ENCODE results near the gene ATP11A. TPM values are rescaled to one million over a fixed set of nuclear protein-coding genes. Genes with fewer than 3 reads are reported as not detected.

ATP11A gene
- total RNA-seq, 3 donors from 2014 or later, result 22.1 to 27.2 (median 26.8) TPM

DNA sequence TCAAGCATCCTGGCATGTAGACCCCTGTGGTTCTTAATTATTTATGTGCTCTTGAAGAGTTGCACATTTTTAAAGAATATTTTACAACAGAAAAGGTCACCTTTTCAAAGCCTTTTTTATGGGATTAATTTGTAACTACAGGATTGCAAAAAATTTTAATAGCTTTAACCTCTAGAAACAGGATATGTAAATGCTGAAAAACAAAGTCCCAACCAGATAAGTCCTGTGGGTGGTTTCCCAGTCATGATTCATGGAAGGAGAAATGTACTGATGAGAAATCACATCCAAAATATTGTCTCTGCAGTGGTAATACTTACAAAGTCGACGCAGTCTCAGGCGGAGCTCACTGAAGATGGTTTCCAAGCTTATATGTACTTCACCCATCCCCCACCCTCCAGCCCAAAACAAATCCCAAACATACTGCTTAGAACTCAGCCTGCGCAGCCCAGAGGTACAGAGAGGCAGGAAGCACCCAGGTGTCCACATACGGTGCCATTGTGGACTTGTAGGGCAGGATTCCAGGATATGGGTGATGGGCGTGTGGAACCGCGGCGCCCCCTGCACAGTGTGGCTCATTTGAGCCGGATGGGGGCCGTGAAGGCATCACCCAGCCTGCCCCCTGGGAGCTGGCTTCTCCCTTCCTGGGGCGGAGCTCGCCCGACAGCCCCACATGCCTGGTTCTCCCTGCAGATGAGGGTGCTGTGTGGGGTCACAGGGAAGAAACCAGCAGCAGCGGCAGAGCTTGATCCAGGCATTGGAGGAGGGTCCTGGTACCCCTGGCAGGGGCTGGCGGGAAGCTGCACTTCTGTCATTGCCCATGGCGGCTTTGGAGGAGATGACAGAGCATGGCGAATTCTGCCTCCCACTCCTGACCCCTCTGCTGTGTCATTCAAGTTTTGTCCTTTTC lies 101.2 kb downstream of the ATP11A start:
- Histone ChIP-seq H3K9me3 (no peaks in the 10 kb centered on the region), H3K36me3 (no peaks in the 10 kb centered on the region), H3K27ac (no peak overlapping the region), H3K27me3 (no peaks in the 10 kb centered on the region), H3K4me1 (no peaks in the 10 kb centered on the region), H3K4me3 (no peak overlapping the region)
- DNase-seq (ENCODE audit: low spot score in 2 of 2), result no peak
- intact Hi-C loops (cut with DNase I; ENCODE audit: low total_unique reads), result no loop called here
- no peak for TF ChIP-seq POLR2AphosphoS5 (IDR thresholded peaks at IDR 0.05)
- TF ChIP-seq, protein P1, sequence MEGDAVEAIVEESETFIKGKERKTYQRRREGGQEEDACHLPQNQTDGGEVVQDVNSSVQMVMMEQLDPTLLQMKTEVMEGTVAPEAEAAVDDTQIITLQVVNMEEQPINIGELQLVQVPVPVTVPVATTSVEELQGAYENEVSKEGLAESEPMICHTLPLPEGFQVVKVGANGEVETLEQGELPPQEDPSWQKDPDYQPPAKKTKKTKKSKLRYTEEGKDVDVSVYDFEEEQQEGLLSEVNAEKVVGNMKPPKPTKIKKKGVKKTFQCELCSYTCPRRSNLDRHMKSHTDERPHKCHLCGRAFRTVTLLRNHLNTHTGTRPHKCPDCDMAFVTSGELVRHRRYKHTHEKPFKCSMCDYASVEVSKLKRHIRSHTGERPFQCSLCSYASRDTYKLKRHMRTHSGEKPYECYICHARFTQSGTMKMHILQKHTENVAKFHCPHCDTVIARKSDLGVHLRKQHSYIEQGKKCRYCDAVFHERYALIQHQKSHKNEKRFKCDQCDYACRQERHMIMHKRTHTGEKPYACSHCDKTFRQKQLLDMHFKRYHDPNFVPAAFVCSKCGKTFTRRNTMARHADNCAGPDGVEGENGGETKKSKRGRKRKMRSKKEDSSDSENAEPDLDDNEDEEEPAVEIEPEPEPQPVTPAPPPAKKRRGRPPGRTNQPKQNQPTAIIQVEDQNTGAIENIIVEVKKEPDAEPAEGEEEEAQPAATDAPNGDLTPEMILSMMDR (IDR thresholded peaks at IDR 0.05), result no peak

DNA sequence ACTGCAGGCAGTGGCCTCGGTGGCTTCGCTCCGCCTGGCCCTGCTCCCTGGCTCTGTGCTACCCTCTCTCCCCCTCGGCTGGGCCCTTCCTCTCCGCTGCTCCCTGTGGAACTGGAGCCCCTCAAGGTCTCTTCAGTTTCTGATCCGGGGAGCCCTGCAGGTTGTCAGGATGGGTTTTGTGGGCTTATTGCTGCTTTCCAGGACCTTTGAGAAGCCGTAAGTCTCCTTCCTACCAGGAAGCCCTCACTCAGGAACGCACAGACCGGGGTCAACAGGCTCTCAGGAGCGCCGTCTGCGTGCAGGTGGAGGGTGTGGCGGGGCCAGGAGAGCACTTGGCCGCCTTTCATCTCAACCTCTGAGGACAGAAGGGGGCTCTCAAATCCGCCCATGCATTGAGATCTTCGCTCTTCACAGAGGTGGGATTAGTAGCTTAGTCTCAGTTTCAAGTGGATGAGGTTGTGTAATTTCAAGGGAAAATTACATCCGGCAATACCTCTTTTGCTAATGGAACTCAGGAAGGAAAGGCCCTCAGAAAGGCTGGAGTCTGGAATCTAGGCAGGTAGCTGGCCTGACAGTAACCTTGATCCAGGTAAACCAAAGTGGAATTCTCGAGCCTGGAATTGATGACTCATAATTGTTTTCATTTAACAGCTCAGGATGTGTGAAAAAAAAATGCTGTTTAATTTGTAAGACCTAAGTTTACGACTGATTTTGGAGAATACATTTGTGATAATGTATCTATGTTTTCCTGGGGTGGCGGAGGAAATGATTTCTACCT lies 102.0 kb downstream of the ATP11A start:
- no peak overlapping the region for H3K27ac ChIP-seq
- TF ChIP-seq POLR2AphosphoS5 (IDR thresholded peaks at IDR 0.05) (no peak), POLR2A (IDR thresholded peaks at IDR 0.05) (no peak)
- TF ChIP-seq, protein P1 (IDR thresholded peaks at IDR 0.05), result no peak
- no peak overlapping the region for H3K4me3 ChIP-seq
- no peaks in the 10 kb centered on the region for H3K36me3 ChIP-seq
- H3K9me3 ChIP-seq, result no peaks in the 10 kb centered on the region
- H3K27me3 ChIP-seq, result no peaks in the 10 kb centered on the region
- no peak for DNase-seq (ENCODE audit: low spot score in 2 of 2)
- no peaks in the 10 kb centered on the region for H3K4me1 ChIP-seq
- intact Hi-C loops (cut with DNase I; ENCODE audit: low total_unique reads), result no loop called here

DNA sequence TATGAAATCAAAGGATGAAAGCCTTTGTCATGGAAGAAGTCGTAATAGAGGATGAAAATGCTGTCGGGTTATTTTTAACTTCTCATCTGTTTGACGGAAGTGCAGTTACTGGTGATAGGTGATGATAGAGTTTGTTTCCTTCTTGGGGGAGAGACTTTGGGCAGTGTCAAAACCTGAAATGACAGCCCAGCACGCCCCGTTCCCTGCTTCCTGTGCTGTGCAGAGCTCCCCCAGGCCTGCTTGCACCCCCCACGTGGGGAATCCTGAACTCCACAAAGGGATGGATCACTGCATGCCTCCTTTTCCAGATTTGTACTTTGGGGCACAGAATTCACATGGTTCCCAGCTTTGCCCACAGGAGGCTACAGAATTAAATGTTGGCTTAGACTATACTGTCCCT lies 102.7 kb downstream of the ATP11A start:
- TF ChIP-seq POLR2A (IDR thresholded peaks at IDR 0.05) (no peak), POLR2AphosphoS5 (IDR thresholded peaks at IDR 0.05) (no peak)
- TF ChIP-seq, protein P1 (IDR thresholded peaks at IDR 0.05), result no peak
- no peak for DNase-seq (ENCODE audit: low spot score in 2 of 2)
- intact Hi-C loops (cut with DNase I; ENCODE audit: low total_unique reads), result no loop called here

DNA sequence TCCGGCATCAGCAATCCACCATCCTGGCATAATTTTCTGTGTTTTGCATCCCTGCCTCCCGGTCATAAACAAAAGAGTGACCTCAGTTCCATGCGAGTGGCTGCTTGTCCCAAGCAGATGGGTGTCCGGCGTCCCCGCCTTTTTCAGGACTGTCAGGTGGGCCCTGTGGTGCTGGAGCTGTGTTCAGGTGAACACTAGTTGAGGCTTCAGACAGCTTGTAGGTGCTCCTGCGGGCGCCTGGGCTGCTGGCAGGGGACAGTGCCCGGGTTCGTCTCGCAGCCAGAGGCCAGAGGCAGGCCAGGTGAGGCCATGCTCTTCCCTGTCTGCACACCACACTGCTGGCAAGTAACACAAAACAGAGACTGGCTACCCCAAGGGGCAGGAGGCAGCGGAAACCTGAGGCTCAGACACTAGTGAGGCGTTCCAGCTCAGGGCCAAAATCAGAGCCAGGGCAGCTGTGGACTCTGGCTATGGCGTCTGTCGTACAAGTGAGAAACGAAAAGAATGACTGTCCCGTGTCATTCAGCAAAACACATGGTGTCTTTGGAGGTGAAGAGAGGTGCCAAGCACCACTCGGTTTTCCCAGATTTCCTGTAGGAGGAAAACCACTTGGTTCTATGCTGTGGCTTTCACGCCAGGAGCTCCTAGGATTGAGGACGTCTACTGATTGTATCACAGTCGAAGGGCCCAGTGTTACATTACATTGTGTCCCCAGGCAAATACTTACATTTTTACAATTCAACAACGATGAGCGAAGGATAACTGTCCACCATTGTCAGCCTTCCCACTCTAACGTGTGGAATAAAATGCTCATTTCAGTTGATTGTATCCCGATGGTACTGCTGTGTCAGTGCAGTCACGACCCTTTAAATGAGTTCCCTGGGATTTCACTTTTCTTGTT lies 104.0 kb downstream of the ATP11A start:
- TF ChIP-seq, protein P1 (IDR thresholded peaks at IDR 0.05), result no peak
- TF ChIP-seq POLR2AphosphoS5 (IDR thresholded peaks at IDR 0.05), result no peak
- no peak for TF ChIP-seq POLR2A (IDR thresholded peaks at IDR 0.05)
- intact Hi-C loops (cut with DNase I; ENCODE audit: low total_unique reads), result no loop called here
- no peaks in the 10 kb centered on the region for H3K36me3 ChIP-seq
- no peak overlapping the region for H3K27ac ChIP-seq
- H3K9me3 ChIP-seq, result no peaks in the 10 kb centered on the region
- no peaks in the 10 kb centered on the region for H3K4me1 ChIP-seq
- DNase-seq (ENCODE audit: low spot score in 2 of 2), result no peak
- no peaks in the 10 kb centered on the region for H3K27me3 ChIP-seq
- no peak overlapping the region for H3K4me3 ChIP-seq

More for the DNA sequence above, 102.7 kb downstream of the ATP11A start:
- Histone ChIP-seq H3K27ac (no peak overlapping the region), H3K27me3 (no peaks in the 10 kb centered on the region), H3K36me3 (no peaks in the 10 kb centered on the region), H3K9me3 (no peaks in the 10 kb centered on the region), H3K4me1 (no peaks in the 10 kb centered on the region), H3K4me3 (no peak overlapping the region)
